ENCODE measurements around the gene EGR2.

DNA sequence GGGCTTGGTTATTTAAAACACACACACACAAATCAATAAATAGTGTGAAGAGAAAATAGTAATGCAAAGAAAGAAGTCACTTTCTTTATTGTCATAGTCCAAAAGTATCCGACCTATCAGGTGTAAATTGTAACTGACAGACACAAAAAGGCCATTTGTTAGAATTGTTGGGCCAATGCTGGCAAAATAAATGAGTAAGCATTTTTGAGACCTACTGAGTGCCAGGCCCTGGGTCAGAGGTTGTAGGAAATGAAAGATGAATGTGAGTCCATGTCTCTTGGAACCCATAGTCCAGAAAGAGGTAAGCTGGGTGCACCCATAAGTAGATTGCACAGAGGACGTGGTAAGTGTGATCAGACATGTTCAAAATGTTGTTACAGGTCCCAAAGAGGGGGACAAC, 13.5 kb upstream of the EGR2 start:
- TF ChIP-seq SUZ12 (IDR thresholded peaks at IDR 0.05; ENCODE audit: extremely low read depth, insufficient read depth, insufficient read length): no peak
- TF ChIP-seq ZNF274 (IDR thresholded peaks at IDR 0.05; ENCODE audit: low read depth, low read length): no peak

Data from NT2/D1 (cell line).